Motor neuron (in vitro differentiated cells): ENCODE results near the gene UBAC1. TPM values are rescaled to one million over a fixed set of nuclear protein-coding genes. Genes with fewer than 3 reads are reported as not detected.
"Not testable (repeated sequence)": the region's sequence is repeated elsewhere in the genome, so short reads cannot be mapped to it uniquely, and the experiment has no call there.

Source experiments
- ATAC-seq, 8 experiments: fragments of 200-7000 bp; cut with Tn5 transposase; replicated peaks in 6 of 8; 2 replicates each; pipeline ENCODE4 v1.8.0; 2021; ENCODE audit warnings: mild to moderate bottlenecking in 8 of 8, moderate library complexity in 8 of 8
- H3K27ac ChIP-seq, 2 donors: fragments of 250-450 bp; sonication (Bioruptor Pico); 2 replicates each; pipeline ENCODE4 v1.9.0; 2021; ENCODE audit warnings: antibody characterized with exemption in 2 of 2, mild to moderate bottlenecking in 2 of 2, moderate library complexity in 1 of 2
- H3K4me1 ChIP-seq, 2 donors: fragments of 250-450 bp; sonication (Bioruptor Pico); replicated peaks in 1 of 2; 2 replicates each; pipeline ENCODE4 v1.6.1; 2021; ENCODE audit warnings: antibody characterized with exemption in 2 of 2, mild to moderate bottlenecking in 2 of 2, moderate library complexity in 1 of 2
- H3K4me3 ChIP-seq, 5 donors: fragments of 250-450 bp; sonication (Bioruptor Pico); 2 replicates each; pipeline ENCODE4 v1.9.0; 2021; ENCODE audit warnings: antibody characterized with exemption in 5 of 5, mild to moderate bottlenecking in 5 of 5, moderate library complexity in 4 of 5
- WGBS, 10 experiments: fragments of 450-650 bp; shearing (Covaris generic); methylation state at CpG; one replicate each; pipeline ENCODE4 v1.0.0; 2022; 5-methylcytosine and 5-hydroxymethylcytosine counted together
- in situ Hi-C, 9 experiments: fragments of 400-800 bp; cut with MboI; loops; one replicate each; pipeline ENCODE4 v1.15.0; 2021; ENCODE audit warnings: low sequenced_read_pairs in 9 of 9, low pct_unique_long_range_greater_than_20kb in 2 of 9; ENCODE audit not compliant: unreplicated experiment in 9 of 9
- total RNA-seq, 8 experiments: library from RNA; unstranded; fragments of 300-600 nt; gene quantifications; 2 replicates each; pipeline versions ENCODE4 v1.2.3 to v1.2.4, GENCODE V29; 2022

Gene UBAC1
- total RNA-seq, 8 experiments from 2014 or later: 23.2 to 41.9 (median 29.5) TPM

DNA sequence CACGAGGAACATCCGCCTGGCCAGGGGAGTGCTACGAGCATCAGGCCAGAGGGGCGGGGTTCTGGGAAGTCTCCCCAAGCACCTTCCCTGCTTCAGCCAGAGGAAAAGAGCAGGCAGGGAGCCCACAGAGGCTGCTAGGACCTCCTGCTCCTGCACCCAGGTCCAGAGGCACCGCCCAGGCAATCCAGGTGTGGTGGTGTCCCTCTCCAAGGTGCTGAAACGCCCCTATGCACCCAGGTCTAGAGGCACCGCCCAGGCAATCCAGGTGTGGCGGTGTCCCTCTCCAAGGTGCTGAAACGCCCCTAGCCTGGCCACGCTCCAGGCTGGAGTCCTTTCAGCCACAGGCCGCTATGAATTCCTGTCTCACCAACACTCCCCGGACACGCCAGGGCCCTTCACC, 10.7 kb upstream of the UBAC1 start:
- Histone ChIP-seq H3K4me1 (peaks cover 57 to 60% of the 10 kb centered on the region in 2 donors), H3K4me3 (no peak overlapping the region), H3K27ac (no peak overlapping the region)
- ATAC-seq: peak in 3 of 8 experiments; percentile 4
- in situ Hi-C loops: loop anchor here in 3 of 9 experiments (25.0 kb wide), 1 partner anchor 140 kb away; the partner anchor contains the start of gene TMEM250 (in 3 of the 3)
- WGBS, 10 experiments: 33 to 87% (median 54%) methylated on average over 2 to 8 of the region's 13 CpGs; no CpG with 5 or more reads in 4 of the 10 experiments

DNA sequence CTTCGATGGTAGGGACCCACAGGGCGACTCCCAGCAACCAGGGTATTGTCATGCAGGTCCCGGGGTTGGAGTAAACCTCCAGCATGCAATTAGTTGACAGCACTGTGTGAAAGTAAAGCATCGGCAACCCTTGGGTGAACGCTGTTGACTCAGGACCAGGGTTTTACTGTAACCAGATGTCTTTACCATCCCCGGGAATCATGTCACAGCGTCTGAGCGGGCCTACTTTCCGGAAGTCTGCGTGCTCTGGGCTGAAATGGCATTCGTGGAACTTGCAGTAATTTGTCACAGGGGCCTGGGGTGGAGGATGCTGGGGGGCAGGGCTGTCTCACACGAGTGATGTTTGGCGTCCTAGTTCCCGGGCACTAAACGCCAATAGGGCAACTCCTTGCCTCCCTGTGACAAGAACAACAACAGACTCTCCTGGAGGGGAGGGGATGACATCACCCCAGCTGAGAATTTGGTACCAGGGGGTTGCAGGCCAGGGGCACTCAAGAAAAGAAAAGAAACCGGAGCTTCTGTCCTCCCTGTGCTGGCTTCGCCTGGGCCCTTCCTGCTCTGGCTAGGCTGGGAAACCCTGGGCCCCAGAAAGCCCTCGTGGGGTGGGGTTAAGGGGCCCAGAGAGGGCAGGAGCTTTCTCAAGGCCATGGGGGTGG, 10.1 kb upstream of the UBAC1 start:
- WGBS, 10 experiments: 10 to 33% (median 17%) methylated on average over 3 to 9 of the region's 18 CpGs; no CpG with 5 or more reads in 6 of the 10 experiments
- in situ Hi-C loops: loop anchor here in 3 of 9 experiments (25.0 kb wide), 1 partner anchor 141 kb away; the partner anchor contains the start of gene TMEM250 (in 3 of the 3)

GRCh38 chr9:135970128-135970815, 9.1 kb upstream of the UBAC1 start:
- peaks cover 46 to 50% of the 10 kb centered on the region in 2 donors for H3K4me1 ChIP-seq
- H3K4me3 ChIP-seq: no peak overlapping the region
- in situ Hi-C loops: loop anchor here in 3 of 9 experiments (25.0 kb wide), 1 partner anchor 142 kb away; the partner anchor contains the start of gene TMEM250 (in 3 of the 3)
- no peak overlapping the region for H3K27ac ChIP-seq
- WGBS, 10 experiments: 80 to 100% (median 80%) methylated on average over 1 of the region's 9 CpGs; no CpG with 5 or more reads in 7 of the 10 experiments
- no peak for ATAC-seq

More for the DNA sequence above, 10.1 kb upstream of the UBAC1 start:
- no peak overlapping the region for H3K4me3 ChIP-seq
- H3K4me1 ChIP-seq: peaks cover 50 to 54% of the 10 kb centered on the region in 2 donors
- ATAC-seq: peak in 5 of 8 experiments; percentile 36 to 60 (median 56)
- peak overlapping the region; percentile 10 to 48 for H3K27ac ChIP-seq

DNA sequence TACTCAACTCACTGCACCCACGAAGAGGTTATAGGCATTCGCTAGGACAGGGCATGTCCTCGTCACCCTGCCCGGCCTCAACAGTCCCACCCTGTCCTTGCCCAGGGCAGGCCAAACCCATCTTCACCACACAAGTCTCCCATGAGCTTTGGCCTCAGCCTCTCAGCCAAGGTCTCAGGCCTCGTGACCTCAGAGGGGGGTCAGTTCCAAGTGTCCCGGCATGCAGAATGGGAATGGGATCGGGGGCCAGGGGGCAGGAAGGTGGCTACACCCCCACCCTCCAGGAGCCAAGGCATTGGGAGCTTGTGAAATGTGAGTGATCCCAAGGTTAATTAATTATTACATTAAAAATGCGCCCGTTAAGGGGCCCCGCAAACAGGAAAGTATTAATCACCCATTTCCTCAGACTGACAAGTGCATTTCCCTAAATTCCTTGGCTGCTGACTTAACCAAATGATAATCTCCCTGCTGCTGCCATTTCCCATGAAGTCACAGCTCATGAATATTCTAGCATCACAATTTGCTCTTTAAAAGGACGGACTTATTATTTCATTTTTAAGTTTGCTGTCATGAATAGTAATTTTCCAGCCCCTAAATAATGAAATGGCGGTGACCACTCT, 8.0 kb upstream of the UBAC1 start:
- in situ Hi-C loops: loop anchor here in 8 of 9 experiments (10.0 to 25.0 kb wide), 3 partner anchors 143 to 156 kb away; partner anchors contain the start of gene TMEM250 (in 5 of the 8)
- peaks cover 46 to 50% of the 10 kb centered on the region in 2 donors for H3K4me1 ChIP-seq

DNA sequence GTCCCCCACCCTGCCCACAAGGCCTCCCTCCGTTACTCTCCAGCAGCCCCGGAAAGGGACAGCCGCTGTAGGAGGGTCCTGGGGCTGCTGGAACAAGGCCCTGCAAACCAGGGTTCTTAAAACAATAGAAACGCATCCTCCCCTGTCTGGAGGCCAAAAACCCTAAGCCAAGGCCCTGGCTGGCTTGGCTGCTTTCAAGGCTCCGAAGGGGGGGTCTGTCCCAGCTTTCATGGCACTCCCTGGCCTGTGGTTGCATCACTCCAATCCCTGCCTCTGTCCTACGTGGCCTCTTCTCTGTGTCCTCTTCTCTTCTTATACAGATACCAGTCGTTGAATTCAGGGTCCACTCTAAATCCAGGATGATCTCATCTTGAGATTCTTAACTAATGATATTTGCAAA, 7.4 kb upstream of the UBAC1 start:
- Histone ChIP-seq H3K4me1 (peaks cover 42 to 47% of the 10 kb centered on the region in 2 donors), H3K4me3 (no peak overlapping the region), H3K27ac (peak overlapping the region in 1 of 2 donors; percentile 50)
- ATAC-seq: peak in 3 of 8 experiments; percentile 3 to 23 (median 3)
- in situ Hi-C loops: loop anchor here in 8 of 9 experiments (10.0 to 25.0 kb wide), 3 partner anchors 144 to 156 kb away; partner anchors contain the start of gene TMEM250 (in 5 of the 8)
- WGBS, 10 experiments: 32 to 100% (median 70%) methylated on average over 1 to 4 of the region's 7 CpGs; no CpG with 5 or more reads in 4 of the 10 experiments

More for the DNA sequence above, 8.0 kb upstream of the UBAC1 start:
- Histone ChIP-seq H3K27ac (no peak overlapping the region), H3K4me3 (no peak overlapping the region)
- peak in 1 of 8 experiments; percentile 44 for ATAC-seq
- 14 to 67% (median 57%) methylated on average over 1 to 6 of the region's 12 CpGs; no CpG with 5 or more reads in 4 of the 10 experiments for WGBS, 10 experiments

DNA sequence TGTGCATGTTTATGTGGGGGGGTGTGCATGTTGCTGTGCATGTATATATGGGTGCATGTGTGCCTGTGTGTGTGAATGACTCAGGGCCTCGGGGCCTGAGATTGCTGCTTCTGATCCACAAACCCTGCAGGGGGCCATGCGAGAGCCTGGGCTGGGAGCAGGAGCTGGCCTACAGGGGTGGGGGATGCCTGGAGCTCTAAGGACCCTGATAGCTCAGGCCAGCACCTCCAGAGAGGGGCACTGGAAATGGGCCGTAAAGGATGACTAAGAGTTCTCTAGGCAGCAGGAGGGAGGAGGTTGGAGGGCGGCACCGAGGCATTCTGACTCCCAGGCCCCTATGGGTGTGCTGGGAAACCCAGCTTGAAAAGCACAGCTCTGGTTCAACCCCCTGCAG, 6.9 kb upstream of the UBAC1 start:
- ATAC-seq: peak; percentile 26 to 76 (median 56)
- H3K4me1 ChIP-seq: peaks cover 38 to 44% of the 10 kb centered on the region in 2 donors
- H3K27ac ChIP-seq: peak overlapping the region in 1 of 2 donors; percentile 50
- 7 to 40% (median 30%) methylated on average over 2 to 4 of the region's 5 CpGs; no CpG with 5 or more reads in 7 of the 10 experiments for WGBS, 10 experiments
- in situ Hi-C loops: loop anchor here in 8 of 9 experiments (10.0 to 25.0 kb wide), 3 partner anchors 144 to 157 kb away; partner anchors contain the start of gene TMEM250 (in 5 of the 8)
- H3K4me3 ChIP-seq: no peak overlapping the region

GRCh38 chr9:135966916-135967260, 5.7 kb upstream of the UBAC1 start:
- no CpG with 5 or more reads among the region's 16 CpGs for WGBS, 10 experiments
- not testable (repeated sequence) for H3K4me3 ChIP-seq, H3K27ac ChIP-seq, ATAC-seq
- H3K4me1 ChIP-seq: peaks cover 44 to 48% of the 10 kb centered on the region in 2 donors
- in situ Hi-C loops: loop anchor here in 8 of 9 experiments (10.0 to 25.0 kb wide), 3 partner anchors 145 to 158 kb away; partner anchors contain the start of gene TMEM250 (in 5 of the 8)

DNA sequence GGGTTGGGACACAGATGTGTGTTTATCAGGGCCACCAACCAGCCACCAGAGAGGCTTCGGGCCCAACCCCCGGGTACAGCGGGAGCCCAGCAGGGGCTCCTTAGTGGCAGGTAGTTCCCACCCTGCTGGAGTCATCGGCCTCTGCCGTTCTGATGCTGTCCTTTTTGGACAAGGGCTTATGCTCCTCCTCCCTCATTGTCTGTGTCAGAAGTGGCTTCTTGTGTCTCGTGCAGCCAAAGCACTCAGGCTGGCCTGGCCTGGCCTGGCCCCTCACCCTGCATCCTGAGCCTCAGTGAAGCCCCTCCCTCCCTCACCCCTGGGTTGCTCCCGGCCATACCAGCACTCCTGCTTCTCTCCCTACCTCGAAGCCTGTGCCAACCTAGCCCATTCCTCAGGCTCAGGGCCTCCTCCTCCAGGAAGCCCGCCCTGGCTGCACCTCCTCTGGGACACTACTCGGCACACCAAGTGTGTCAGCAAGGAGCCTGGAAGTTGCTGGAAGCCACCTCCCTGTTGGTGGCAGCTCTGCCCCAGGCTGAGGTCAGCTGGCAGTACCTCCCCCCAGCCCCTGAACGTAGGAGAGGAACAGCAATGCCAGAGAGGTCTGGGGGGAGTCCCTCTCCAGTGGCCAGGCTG, 4.1 kb upstream of the UBAC1 start:
- no peak for ATAC-seq
- H3K4me1 ChIP-seq: peaks cover 31 to 35% of the 10 kb centered on the region in 2 donors
- H3K27ac ChIP-seq: no peak overlapping the region
- in situ Hi-C loops: loop anchor here in 8 of 9 experiments (10.0 to 25.0 kb wide), 3 partner anchors 147 to 160 kb away; partner anchors contain the start of gene TMEM250 (in 5 of the 8)
- no peak overlapping the region for H3K4me3 ChIP-seq
- 46 to 100% (median 58%) methylated on average over 1 to 5 of the region's 11 CpGs; no CpG with 5 or more reads in 5 of the 10 experiments for WGBS, 10 experiments

- H3K4me1 ChIP-seq: peaks cover 33 to 35% of the 10 kb centered on the region in 2 donors
- H3K4me3 ChIP-seq: no peak overlapping the region
- in situ Hi-C loops: loop anchor here in 8 of 9 experiments (10.0 to 25.0 kb wide), 3 partner anchors 148 to 161 kb away; partner anchors contain the start of gene TMEM250 (in 5 of the 8)
- H3K27ac ChIP-seq: no peak overlapping the region
- 19 to 80% (median 53%) methylated on average over 1 to 4 of the region's 10 CpGs; no CpG with 5 or more reads in 5 of the 10 experiments for WGBS, 10 experiments
- no peak for ATAC-seq
These were observed 2.8 kb upstream of the UBAC1 start for GRCh38 chr9:135963938-135964337.

GRCh38 chr9:135963338-135963737, 2.2 kb upstream of the UBAC1 start:
- WGBS, 10 experiments: 61 to 100% (median 97%) methylated on average over 1 to 7 of the region's 8 CpGs; no CpG with 5 or more reads in 2 of the 10 experiments
- Histone ChIP-seq H3K27ac (no peak overlapping the region), H3K4me1 (peaks cover 27 to 29% of the 10 kb centered on the region in 2 donors), H3K4me3 (no peak overlapping the region)
- in situ Hi-C loops: loop anchor here in 8 of 9 experiments (10.0 to 25.0 kb wide), 3 partner anchors 149 to 161 kb away; partner anchors contain the start of gene TMEM250 (in 5 of the 8)
- ATAC-seq: no peak

- no peak overlapping the region for H3K4me3 ChIP-seq
- WGBS, 10 experiments: 12 to 88% (median 50%) methylated on average over 1 to 8 of the region's 11 CpGs; no CpG with 5 or more reads in 1 of the 10 experiments
- in situ Hi-C loops: loop anchor here in 8 of 9 experiments (10.0 to 25.0 kb wide), 3 partner anchors 149 to 162 kb away; partner anchors contain the start of gene TMEM250 (in 5 of the 8)
- H3K4me1 ChIP-seq: peaks cover 21 to 23% of the 10 kb centered on the region in 2 donors
- H3K27ac ChIP-seq: no peak overlapping the region
- no peak for ATAC-seq
These were observed 1.6 kb upstream of the UBAC1 start for GRCh38 chr9:135962696-135963307.
